Measurements from ENCODE around the gene KCTD12.

DNA sequence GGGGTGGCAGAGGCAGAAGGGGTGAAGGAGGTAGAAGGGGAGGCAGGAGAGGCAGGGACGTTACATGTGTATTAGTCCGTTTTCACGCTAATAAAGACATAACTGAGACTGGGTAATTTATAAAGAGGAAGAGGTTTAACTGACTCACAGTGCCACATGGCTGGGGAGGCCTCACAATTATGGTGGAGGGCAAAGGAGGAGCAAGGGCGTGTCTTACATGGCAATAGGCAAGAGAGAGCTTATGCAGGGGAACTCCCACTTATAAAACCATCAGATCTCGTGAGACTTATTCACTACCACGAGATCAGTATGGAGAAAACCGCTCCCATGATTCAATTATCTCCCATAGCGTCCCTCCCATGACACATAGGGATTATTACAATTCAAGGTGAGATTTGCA is 43.1 kb upstream of the KCTD12 start:
- TF ChIP-seq POLR2AphosphoS5 (IDR thresholded peaks at IDR 0.05; ENCODE audit: borderline replicate concordance, low read depth, low read length) (no peak), EZH2 (IDR thresholded peaks at IDR 0.05) (no peak)
